HG03139 (cell line): ENCODE data around the gene STK24.
"Not testable (repeated sequence)": the region's sequence is repeated elsewhere in the genome, so short reads cannot be mapped to it uniquely, and the experiment has no call there.

Experiments used
- ATAC-seq: cut with Tn5 transposase; IDR thresholded peaks from one replicate; pipeline ENCODE4 v1.9.1; 2021; ENCODE audit not compliant: unreplicated experiment

STK24 gene

DNA sequence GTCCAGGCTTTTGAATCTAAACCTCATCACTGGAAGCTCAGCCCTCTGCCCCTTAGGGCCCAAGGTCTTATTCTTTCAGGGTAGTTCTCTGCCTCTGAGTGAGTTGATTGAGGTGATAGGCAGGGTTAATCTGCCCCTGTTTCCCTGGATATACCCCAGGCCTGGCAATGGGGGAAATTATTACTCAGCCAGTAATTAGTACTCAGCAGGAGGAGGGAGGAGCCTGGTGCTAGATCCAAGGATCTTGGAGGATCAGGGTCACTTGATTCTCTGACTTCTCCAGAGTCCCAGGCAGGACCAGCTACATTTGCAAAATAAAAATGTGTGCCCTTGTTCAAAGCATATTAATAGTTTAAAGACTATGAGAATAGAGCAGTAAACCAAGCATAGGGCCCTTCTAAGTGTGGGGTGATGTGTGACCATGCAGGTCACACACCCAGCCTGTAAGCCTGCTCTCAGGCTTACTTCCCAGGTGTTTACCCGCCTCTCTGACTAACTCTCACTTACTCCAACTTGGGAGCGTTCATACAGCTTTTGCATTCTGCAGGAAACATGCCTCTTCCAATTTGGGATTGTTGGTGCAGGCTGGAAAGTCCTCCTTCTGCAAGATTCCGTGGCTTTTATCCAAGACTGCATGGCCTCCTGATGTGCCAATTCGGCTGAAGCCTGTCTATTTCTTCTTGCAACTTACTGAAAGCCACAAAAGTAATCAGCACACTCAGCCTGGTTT, 7.9 kb upstream of the STK24 start:
- ATAC-seq = no peak

DNA sequence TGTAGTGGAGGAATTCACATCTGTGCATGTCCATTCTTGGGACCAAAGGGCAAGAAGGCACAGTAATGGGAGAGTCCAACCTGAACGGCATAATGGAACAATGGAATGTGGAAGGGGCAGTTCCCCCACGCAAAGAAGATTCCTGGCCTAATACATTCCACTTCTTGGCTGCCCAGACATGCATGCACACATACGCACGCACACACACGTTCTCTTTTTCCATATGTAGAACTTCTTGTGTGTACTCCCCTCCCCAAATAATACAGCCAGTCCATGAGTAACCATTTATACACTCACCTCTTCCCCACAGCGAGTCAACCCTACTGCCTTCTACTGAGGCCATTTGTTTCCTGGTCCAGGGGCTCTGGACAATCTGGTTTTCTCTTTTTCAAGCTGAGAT, 6.0 kb upstream of the STK24 start:
- ATAC-seq = no peak

DNA sequence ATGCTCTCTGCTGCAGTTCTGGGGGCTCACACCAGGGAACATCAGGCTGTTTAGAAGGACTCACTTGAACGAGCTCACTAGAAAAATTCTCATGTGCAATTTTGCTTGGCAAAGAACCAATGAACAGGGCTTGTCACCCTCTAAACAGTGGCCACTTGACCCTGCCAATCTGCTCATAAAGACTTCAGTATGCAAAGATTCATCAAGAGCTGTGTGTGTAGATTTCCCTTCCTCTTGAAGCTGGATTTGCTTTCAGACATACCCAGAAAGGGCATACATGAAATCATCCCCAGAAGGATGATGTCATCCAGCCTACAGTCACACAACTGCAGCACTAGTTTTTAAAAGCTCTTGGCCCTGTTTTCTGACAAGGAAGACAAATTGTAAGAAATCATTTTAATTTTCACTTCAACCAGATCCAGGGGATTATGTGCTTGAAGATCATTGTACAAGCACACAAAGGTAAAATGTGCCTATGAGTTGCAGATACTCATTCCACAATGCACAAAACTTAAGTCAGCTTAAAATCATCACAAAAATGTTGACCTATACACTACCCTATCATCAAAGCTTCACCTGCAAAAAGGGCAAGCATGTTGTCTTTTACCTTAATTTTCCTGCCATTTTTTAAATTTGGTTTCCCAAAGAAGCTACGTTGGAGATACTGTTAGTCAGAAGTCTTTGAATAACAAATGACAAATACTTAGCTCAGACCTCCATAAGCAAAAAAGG, 5.2 kb upstream of the STK24 start:
- no peak for ATAC-seq

DNA sequence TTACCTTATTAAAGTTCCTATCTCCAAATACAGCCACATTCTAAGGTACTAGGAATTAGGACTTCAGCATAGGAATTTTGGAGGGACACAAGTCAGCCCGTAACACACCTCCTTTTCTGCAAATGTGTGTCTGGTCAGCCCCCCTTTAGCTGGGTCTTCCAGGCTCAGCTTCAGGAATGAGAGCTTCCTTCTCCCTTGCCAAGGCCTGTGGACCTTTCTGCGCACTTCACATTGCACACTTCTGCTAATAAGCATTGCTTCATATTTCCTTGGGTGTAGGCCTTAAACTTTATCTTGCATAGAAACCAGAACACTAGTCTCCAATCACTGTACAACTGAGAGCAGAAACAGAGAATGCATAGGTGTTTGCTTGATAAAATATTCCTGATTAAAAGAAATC, 4.5 kb upstream of the STK24 start:
- ATAC-seq = no peak

DNA sequence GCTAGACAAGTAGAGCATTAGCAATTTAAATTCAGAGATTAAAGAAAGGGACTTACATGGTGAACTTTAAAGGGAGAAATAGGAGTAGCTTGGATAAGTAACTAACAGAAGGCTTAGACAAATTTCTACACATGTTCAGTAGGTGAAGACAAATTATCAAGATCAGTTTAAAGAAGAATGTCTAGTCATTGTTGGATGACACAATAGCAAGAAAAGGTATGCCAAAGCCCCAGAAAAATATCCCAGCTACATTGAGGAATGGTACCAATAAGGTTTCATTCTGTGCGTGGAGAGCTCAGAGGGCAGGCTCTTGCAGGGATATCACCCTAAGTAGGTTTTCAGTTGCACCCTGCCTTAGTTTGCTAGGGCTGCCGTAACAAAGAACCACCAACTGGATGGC, 3.5 kb upstream of the STK24 start:
- no peak for ATAC-seq

DNA sequence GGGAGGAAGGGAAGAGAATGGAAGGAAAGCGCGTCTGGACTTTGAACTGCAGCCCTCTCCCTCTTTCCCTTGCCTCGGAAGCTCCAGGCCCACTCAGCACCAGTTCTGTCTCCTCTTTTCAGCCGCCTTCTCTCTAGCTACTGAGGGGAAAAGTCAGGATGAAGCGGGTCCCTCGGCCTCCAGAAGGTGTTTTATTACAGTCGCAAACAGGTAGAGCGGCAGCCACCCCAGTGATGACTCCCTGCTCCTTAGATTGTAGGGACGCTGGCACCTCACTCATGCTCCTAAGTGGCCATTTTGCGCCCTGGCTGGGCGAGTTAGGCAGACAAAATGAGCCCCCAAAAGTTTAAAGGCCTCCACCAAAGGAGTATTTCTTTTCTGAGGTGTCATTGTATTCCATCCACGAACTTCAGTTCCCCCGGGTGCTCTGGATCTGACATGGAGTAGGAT, 954 bp upstream of the STK24 start:
- ATAC-seq = no peak

DNA sequence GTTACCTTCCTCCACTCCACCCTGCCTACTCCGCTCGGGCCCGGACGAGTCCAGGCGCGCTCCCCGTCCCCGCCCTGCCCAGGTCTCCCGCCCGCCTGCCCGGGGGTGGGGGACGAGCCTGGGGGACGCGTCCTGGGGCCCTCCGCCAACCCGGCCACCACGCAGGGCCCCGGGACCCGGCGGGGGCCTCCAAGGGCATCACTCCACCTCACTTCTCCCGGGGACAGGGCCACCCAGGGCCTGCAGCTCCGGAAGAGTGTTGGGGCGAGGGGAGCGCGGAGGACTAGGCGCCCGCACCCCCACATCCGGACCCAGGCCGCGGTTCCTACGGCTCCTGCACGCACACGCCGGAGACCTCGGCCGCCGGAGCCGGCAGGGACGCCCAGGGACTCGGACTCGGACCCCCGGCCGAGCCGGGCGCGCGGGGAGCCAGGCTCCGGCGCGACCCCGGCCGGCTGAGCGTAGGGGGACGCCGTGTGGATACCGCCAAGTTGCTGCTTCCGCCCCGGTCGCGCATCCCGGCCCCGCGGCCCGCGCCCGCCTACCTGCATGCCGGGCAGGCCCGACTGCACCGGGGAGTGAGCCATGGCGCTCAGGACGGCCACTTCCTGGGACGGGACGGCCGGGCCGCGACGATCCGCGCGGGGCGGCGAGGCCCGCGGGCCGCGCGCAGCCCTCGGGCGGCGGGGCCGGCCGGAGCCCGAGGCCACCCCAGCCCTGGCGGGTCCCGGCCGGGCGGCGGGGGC, 534 bp downstream of the STK24 start:
- peak; percentile 41 for ATAC-seq

DNA sequence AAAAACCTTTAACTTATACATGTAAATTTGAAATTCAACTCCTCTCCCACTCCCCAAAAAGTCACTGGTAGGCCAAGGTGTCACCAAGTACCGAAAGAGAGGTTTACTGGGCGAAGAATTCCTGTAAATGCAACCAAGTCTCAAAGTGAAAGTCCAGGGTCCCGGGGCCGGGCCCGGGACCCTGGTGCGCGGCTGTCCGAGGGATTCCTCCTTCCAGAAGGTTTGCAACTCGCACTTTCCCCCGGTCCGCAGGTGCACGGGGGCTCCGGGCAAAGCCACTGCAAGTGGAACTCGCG, 1.1 kb downstream of the STK24 start:
- no peak for ATAC-seq

DNA sequence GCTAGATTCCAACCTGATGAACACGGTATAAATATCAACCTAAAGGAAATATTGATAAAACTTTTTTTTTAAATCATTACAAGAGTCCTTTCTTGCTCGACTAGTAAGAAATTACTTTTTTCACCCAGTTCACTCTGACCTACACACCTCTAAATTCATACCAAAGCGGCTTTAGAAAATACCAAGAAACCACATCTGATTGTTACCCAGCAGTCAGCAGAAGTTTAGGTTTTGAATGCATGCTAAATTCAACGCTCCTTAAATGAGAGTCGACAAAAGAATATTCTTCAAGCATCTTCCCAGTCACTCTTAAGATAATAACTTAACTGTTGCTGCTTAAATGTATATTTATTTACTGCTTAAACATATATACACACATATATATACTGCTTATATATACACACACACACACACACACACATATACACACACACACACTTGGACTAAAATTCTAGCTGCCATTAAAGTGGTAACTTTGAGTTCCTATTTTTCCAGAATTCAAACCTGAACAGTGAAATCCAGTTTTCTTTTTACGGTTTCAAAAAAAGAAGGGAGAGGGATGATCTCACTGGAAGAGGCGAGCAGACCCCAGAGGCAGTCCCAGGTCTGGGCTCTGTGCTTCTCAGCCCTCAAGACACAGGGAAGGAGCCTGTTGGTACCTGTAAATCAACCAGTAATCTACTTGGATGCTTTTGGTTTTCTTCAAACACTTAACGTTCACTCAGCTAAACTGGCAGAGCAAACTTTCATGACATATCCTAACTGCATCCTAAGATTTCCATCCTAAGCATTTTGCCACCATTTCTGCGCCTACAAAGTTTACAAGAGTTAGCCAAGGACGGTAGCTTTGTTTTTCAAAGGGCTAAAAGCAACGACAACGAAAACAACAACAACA, 1.7 kb downstream of the STK24 start:
- no peak for ATAC-seq

DNA sequence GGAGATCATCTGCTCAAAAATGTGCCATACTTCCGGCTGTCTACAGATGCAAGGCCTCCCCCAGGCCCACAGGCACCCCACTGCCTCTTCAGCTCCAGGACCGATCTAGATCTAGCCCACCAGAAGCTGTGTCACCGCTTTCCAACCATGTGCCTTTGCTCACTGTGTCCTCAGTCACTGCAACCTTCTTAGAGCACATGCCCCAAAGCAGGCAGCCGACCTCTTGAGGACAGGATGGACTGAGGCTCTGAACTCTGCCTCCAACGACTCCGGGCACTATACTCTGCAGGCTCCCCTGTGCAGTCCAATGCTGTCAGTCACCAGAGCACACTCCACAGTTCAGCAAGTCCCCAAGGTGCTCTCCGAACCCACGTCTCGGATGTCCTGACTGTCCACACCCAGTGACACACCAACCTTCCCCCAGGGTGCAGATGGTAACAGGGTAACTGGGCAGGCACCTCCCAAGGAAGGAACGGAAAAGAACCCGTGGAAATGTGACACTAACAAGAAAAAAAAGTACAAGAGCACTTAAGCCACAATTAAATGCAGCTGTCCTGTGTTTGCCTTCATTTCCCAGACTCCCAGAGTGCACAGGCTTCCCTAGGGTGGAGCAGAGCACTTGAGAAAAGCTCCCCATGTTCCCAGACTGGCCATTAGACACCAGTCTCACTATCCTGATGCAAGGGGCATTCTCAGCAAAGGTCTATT, 4.8 kb downstream of the STK24 start:
- ATAC-seq = no peak

DNA sequence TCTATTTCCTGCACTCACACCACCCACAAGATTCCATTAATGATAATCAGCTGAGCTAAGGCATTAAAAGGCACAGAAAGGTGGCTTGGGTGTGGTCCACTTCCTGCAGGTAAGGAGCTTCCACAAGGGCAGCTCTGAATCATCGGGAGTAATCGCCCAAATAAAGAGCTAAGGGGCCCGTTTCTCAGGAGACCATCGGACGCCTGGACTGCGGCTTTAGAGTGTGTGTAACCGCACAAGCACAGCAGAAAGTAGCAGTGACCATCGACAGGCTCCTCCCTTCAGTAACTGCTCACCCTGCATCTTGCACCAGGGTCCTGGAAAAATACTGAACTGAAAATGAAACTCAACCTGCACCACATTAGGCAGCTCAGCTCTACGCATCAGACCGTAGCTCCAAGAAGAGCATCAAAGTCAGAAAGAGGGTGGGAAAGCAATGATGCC, 6.0 kb downstream of the STK24 start:
- ATAC-seq = peak; percentile 84

DNA sequence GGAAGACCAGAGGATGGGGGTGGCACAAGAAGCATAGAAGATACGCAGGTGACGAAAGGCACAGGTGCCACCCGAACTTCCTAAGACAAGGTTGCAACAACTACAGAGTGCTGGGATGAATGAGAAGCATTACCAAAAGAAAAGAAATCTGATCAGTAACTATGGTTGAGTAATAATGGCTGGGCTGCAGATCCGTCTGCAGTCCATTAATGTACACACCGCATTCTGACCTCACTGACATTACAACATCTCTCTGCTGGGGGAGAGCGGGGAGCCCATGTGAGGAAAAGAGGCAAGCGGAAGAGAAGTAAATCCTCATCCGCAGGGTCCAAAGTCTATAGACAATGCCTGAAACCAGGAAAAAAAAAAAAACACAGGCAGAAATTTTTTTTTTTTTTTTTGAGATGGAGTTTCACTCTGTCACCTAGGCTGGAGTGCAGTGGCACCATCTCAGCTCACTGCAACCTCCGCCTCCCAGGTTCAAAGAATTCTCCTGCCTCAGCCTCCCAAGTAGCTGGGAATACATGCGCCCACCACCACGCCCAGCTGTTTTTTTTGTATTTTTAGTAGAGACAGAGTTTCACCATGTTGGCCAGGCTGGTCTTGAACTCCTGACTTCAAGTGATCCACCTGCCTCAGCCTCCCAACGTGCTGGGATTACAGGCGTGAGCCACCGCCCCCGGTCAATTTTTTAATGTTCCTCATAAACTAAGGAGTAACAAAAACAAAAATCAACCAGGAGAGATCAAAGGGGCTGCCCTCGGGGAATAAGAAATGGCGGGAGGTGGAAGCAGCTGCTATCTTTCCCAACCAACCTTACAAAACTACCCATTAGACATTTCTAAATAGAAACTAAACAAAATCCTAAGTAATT, 7.2 kb downstream of the STK24 start:
- not testable (repeated sequence) for ATAC-seq

DNA sequence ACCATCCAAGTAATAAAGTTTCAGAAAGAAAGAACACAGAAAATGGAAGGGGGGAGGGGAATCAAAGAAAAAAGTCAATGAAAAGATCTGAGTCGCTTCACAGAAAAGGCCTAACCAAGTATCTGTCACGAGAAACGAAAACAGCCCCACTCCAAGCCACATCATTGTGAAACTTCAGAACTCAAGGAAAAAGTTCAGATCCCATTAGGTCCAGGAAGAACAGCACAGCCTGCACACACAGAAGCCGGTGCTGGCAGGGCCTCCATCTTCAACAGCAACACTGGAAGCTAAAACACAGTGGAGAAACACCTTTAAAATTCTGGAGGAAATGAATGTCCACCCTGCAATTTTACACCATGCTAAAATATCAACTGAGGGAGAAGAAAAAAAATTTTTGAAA, 8.0 kb downstream of the STK24 start:
- ATAC-seq = no peak

DNA sequence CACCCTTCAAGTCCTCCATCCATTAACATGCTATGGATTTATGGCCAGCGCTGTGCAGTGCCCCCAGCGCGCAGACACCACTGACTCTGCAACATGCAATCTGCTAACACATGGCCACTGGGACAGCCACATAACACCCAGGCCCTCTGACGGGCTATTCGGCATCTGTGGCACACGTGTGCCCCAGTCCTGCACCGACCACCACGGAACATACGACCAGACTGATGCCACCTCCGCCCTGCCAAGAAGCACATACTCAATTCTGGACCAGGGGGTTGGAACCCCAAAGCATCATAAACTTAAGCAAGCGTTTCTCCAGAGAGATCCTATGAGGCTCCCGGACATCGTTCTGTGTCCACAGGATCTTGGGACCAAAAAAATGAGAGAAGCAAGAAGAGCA, 9.8 kb downstream of the STK24 start:
- ATAC-seq = no peak

DNA sequence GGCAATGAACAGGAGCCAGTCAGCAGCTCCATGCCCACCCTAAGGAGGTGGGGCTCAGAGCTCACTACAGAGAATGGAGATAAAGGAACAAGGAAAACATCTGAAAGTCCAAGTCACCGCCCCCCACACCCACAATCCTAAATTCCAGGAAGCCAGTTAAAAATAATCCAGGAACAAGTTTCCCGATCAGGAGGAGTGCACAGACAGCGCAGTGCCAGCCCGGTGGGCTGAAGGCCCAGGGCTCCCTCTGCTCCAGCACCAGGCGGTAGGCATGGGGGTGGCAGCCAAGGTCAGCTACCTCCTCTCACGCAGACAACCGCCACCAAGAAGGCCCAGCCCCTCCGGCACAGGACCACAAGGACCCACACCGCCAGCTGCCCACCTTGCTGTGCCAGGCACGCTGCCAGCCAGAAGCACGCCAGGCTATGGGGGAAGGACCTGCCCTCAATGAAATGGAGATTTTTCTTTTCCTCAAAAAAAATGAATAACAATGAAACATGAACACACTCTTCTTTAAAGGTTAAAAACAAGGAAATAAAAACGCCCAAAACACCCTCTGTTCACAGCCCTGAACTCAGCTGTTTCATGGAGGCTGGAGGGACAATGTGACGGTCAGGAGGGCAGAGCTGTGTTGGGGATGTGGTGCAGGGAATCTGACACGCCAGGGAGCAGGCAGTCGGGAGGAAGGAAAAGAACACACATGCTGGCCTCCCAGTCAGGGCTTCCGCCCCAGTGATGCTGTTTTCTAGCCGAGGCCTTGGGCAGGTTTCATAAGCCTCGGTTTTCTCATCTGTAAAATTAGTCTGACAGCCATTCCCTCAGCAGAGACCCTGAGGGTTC, 11.0 kb downstream of the STK24 start:
- no peak for ATAC-seq

DNA sequence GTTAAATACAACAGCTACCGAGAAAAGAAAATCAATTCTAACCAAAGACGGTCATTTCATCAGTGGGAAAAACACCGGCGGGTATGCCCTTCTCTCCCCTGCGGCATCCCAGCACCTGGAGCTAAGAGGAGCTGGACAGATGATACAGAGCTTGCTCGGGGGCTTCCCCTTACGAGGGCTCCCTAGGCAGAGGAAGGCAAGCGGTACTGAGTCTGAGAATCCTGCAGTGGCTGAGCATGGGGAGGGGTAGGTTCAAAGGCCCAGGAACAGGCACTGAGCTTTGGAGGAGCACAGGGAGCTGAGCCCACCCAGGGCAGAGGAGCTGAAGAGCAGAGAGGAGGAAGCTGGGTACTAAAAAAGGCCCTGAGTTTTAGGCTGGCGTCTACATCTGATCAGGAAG, 12.7 kb downstream of the STK24 start:
- no peak for ATAC-seq

DNA sequence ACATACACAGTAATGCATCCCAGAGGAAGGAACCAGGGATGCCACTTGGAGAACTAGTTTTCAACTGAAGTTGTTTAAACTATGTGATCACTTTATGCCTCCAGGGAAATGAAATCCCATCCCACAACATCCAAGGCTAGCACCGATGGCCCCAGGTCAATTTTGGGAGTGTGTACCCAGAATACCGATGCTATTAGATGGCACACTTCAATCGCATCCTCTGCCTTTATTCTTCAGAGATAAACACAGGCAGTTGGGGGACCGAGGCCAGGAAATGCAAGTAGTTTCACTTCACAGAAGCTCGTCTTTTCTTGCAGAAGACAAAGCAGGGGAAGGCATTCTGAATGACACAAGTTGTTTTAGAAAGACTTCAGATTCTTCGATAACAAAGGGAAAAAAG, 13.8 kb downstream of the STK24 start:
- ATAC-seq = no peak

DNA sequence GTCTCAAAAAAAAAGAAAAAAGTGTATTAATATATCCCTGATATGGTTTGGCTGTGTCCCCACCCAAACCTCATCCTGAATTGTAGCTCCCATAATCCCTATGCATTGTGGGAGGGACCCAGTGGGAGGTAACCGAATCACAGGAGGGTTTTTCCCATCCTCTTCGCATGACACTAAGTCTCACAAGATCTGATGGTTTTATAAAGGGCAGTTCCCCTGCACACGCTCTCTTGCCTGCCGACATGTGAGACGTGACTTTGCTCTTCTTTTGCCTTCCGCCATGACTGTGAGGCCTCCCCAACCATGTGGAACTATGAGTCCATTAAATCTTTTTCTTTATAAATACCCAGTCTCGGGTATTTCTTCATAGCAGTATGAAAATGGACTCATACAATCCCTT, 17.7 kb downstream of the STK24 start:
- ATAC-seq = no peak
